ENCODE results near the gene CDC16.

Gene CDC16

DNA sequence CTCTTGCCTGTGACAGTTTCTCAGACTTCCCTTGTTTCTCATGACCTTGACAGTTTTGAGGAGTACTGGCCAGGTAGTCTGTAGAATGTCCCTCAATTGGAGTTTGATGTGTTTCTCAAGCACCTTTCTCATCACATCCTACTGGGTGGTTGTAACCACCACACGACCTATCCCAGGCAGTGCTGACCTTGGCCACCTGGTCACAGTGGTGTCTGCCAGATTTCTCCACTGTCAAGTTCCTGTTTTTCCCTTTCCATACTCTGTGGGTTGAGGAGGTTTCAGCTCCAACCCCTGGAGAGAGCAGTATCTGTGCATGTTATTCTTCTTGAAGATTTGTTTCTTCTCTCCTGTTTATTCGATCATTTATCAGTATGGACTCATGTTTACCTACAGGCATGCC is 38.3 kb downstream of the CDC16 start:
- H3K36me3 ChIP-seq (ENCODE audit: control insufficient read depth in 2 of 2, insufficient read depth in 1 of 2, low read length in 2 of 2): peaks cover 15 to 62% of the 10 kb centered on the region in 2 experiments
- CTCF ChIA-PET: no interaction called here
- no peak overlapping the region for H3K27ac ChIP-seq (ENCODE audit: extremely low read depth, low read depth, low read length)
- no peak for TF ChIP-seq INSM2 (tag by site-specific recombination; IDR thresholded peaks at IDR 0.05)
- no peak for TF ChIP-seq KLF1 (tag by site-specific recombination; IDR thresholded peaks at IDR 0.05)
- no peak for TF ChIP-seq ZBTB10 (tag by site-specific recombination; IDR thresholded peaks at IDR 0.05)
- no peaks in the 10 kb centered on the region for H3K9me3 ChIP-seq (ENCODE audit: control insufficient read depth, insufficient read depth, low read depth, low read length)
- H3K4me1 ChIP-seq (ENCODE audit: control insufficient read depth, insufficient read depth, low read length): no peaks in the 10 kb centered on the region
- POLR2A ChIA-PET: no interaction called here
- no peak overlapping the region for H3K4me3 ChIP-seq (ENCODE audit: low read depth, low read length)

DNA sequence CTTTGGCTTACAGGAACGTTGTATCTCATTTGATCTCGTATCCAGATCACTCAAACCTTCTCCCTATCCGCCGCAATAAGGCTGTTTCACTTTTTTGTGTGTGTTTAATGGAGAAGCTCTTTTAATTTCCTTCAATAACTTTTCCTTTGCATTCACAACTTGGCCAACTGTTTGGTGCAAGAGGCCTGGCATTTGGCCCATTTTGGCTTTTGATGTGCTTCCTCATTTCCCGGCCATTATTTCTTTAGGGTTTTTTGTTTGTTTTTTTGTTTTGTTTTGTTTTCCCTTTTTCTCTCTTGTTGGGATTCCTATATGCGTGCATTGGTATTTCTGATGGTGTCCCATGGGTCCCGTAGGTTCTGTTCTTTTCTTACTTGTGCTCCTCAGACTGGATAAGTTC is 40.6 kb downstream of the CDC16 start:
- ChIA-PET CTCF (no interaction called here), POLR2A (no interaction called here)
- Histone ChIP-seq H3K27ac (ENCODE audit: extremely low read depth, low read depth, low read length) (no peak overlapping the region), H3K36me3 (ENCODE audit: control insufficient read depth in 2 of 2, insufficient read depth in 1 of 2, low read length in 2 of 2) (peaks cover 8 to 48% of the 10 kb centered on the region in 2 experiments; a peak in 2 of 3 replicates), H3K4me3 (ENCODE audit: low read depth, low read length) (no peak overlapping the region), H3K4me1 (ENCODE audit: control insufficient read depth, insufficient read depth, low read length) (no peaks in the 10 kb centered on the region), H3K9me3 (ENCODE audit: control insufficient read depth, insufficient read depth, low read depth, low read length) (no peaks in the 10 kb centered on the region)
- TF ChIP-seq, protein P1, sequence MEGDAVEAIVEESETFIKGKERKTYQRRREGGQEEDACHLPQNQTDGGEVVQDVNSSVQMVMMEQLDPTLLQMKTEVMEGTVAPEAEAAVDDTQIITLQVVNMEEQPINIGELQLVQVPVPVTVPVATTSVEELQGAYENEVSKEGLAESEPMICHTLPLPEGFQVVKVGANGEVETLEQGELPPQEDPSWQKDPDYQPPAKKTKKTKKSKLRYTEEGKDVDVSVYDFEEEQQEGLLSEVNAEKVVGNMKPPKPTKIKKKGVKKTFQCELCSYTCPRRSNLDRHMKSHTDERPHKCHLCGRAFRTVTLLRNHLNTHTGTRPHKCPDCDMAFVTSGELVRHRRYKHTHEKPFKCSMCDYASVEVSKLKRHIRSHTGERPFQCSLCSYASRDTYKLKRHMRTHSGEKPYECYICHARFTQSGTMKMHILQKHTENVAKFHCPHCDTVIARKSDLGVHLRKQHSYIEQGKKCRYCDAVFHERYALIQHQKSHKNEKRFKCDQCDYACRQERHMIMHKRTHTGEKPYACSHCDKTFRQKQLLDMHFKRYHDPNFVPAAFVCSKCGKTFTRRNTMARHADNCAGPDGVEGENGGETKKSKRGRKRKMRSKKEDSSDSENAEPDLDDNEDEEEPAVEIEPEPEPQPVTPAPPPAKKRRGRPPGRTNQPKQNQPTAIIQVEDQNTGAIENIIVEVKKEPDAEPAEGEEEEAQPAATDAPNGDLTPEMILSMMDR (tag by site-specific recombination; IDR thresholded peaks at IDR 0.05): no peak
- TF ChIP-seq ZNF658 (tag by site-specific recombination; IDR thresholded peaks at IDR 0.05) (no peak), ZNF670 (tag by site-specific recombination; IDR thresholded peaks at IDR 0.05; ENCODE audit: low read depth) (no peak), KLF1 (tag by site-specific recombination; IDR thresholded peaks at IDR 0.05) (no peak)

DNA sequence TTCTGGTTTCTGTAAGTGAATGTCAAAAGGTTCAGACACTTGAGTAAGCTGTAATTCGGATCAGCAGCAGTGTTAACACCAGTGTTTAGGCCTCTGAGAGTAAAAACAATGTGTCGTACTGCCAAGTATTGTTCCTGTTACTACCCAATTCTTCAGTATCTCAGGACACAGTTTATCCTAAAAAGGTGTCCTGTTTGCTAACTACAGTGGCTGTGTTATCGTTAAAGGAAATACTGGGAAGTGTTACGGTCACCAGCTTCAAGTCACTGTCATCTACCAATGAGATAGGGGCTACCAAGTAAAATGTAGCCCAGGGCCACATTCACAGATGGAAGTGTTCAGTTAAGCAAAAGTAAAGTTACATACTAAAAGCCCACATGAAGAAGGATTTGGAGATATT is 44.4 kb downstream of the CDC16 start:
- POLR2A ChIA-PET: no interaction called here

More for the DNA sequence above, 44.4 kb downstream of the CDC16 start:
- CTCF ChIA-PET: no interaction called here
- Histone ChIP-seq H3K4me3 (ENCODE audit: low read depth, low read length) (no peak overlapping the region), H3K9me3 (ENCODE audit: control insufficient read depth, insufficient read depth, low read depth, low read length) (no peaks in the 10 kb centered on the region), H3K36me3 (ENCODE audit: control insufficient read depth in 2 of 2, insufficient read depth in 1 of 2, low read length in 2 of 2) (peaks cover 9 to 30% of the 10 kb centered on the region in 2 experiments; a peak in 2 of 3 replicates), H3K27ac (ENCODE audit: extremely low read depth, low read depth, low read length) (no peak overlapping the region), H3K4me1 (ENCODE audit: control insufficient read depth, insufficient read depth, low read length) (no peaks in the 10 kb centered on the region)
- TF ChIP-seq, protein P2, sequence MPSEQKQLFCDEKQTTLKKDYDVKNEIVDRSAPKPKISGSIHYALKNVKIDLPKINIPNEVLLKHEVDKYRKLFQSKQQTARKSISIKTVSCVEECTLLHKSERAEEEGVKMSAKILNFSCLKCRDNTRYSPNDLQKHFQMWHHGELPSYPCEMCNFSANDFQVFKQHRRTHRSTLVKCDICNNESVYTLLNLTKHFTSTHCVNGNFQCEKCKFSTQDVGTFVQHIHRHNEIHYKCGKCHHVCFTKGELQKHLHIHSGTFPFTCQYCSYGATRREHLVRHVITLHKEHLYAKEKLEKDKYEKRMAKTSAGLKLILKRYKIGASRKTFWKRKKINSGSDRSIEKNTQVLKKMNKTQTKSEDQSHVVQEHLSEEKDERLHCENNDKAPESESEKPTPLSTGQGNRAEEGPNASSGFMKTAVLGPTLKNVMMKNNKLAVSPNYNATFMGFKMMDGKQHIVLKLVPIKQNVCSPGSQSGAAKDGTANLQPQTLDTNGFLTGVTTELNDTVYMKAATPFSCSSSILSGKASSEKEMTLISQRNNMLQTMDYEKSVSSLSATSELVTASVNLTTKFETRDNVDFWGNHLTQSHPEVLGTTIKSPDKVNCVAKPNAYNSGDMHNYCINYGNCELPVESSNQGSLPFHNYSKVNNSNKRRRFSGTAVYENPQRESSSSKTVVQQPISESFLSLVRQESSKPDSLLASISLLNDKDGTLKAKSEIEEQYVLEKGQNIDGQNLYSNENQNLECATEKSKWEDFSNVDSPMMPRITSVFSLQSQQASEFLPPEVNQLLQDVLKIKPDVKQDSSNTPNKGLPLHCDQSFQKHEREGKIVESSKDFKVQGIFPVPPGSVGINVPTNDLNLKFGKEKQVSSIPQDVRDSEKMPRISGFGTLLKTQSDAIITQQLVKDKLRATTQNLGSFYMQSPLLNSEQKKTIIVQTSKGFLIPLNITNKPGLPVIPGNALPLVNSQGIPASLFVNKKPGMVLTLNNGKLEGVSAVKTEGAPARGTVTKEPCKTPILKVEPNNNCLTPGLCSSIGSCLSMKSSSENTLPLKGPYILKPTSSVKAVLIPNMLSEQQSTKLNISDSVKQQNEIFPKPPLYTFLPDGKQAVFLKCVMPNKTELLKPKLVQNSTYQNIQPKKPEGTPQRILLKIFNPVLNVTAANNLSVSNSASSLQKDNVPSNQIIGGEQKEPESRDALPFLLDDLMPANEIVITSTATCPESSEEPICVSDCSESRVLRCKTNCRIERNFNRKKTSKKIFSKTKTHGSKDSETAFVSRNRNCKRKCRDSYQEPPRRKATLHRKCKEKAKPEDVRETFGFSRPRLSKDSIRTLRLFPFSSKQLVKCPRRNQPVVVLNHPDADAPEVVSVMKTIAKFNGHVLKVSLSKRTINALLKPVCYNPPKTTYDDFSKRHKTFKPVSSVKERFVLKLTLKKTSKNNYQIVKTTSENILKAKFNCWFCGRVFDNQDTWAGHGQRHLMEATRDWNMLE (tag by site-specific recombination; conservative IDR thresholded peaks at IDR 0.05; ENCODE audit: low read depth): no peak
- peak; percentile 52; the same call in 1 of the 2 replicates for TF ChIP-seq ZNF600 (tag by site-specific recombination; IDR thresholded peaks at IDR 0.05)
